Activated CD4-positive, CD25-positive, alpha-beta regulatory T cell treated with anti-CD3 and anti-CD28 coated beads, Interleukin-2, amount 50 U/mL, for 16 hours (primary cell): Measurements from ENCODE around the gene KRT13.

Experiments used
- DNase-seq: peaks from one replicate; pipeline ENCODE4 v3.0.0-alpha.2; 2020; ENCODE audit warnings: low read depth, low spot score

The KRT13 gene

DNA sequence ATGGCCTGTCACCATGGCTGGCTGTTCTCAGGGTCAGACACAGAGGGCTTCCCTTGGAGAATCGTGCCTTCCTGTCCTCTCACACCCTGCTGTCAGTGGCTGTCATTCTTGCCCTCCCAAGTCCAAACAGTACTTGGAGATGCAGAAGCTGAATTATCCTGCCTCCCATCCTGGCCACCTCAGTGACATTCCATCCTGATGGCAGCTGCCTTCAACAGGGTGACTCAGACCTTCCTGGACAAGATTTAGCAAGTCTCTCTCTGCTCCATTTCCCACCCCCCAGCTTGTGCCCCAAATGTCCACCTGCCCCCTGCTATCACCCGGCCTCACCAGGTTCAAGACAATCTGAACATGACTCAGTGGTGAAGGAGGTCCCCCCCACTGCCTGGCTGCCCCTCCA, 10.9 kb downstream of the KRT13 start:
- DNase-seq = no peak

DNA sequence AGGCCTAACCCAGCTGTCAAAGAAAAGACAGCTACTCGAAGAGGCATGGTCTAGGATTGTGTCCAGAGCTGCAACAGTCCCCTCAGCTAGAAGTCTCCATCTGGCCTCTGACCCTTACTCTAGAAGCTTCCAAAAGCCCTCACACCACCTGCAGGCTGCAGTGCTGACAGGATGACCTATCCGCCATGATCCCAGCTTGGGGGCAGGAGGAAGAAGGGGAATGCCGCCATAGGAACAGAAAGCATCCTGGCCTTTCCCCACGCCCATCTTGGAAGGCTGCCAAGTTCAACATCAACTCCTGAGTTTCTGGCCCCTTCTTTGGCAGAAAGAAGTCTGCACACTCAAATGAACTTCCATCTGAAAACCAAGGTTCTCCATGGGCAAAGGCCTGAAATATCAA, 12.6 kb downstream of the KRT13 start:
- no peak for DNase-seq

DNA sequence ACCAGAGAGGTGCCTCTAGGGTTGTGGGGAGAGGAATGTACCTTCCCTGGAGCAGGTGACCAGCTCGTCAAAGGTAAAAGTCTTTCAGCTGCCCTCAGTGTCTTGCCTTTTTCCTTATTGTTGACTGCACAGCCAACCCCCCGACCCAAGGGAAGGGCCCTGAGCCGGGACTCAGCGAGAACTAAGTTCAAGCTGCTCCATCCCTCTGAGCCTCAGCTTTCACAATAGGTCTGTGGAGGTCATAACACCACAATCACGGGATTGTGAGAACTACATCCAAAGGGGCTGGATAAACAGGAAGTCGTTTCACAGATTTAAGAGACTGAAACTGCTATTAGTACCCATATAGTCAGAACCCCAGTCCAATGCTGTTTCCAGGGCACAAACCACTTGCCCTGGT, 13.1 kb downstream of the KRT13 start:
- DNase-seq = no peak

DNA sequence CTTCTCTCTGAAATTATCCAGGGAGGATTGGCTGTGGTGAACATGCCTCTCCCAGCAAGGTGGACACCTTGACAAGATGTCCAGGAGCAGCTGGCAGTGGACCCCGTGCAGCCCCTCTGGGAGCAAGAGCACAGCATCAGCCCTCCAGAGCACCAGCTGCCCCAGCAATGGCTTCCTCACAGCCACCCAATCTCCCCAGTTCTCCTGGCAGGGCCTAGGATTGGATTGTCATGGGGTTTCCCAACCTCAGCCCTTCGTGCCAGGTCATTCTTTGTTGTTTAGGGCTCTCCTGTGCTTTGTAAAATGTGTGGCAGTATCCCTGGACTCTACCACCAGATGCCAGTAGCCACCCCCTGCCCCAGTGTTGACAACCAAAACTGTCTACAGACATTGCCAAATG, 13.9 kb downstream of the KRT13 start:
- no peak for DNase-seq

DNA sequence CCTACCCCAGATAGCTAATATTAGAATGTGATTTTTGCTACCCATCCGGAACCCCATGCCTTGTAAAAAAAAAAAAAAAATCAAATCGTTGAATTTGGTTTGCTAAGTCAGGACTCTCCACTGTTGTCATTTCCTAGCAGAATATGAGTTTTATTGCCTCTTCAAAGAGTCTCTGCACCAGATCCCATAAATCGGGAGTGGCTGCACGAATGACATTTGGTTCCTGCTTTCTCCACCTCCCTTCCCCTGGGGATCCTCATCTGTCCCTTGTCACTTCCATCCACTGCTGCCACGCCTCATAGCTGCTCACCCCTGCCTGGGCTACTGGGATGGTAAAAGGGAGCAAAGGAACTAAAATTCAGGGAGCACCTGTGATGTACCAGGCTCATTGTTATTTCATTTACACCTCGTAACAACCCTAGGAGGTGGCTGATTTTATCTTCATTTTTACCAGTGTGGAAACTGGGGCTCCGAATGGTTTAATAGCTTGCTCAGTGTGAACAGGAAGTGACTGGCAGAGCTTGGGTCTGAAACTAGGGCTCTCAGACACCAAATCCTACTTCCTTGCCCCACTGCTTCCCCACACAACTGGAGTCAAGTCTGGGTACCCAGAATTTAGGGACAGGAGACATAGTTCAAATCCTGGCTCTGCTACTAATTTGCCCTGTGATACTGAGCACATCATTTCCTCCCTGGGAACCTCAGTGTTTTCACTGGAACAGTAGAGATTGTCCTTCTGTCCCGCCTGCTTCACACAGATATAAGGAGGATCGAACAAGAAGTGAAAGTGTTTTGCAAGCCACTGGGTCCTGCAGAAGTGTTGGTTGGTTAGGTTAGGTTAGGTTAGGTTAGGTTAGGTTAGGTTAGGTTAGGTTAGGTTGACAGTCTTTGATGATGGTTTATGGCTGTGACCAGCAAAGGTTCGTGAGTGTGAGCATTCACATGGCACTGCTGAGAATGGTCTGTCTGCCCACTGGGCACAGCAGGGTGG, 15.1 kb downstream of the KRT13 start:
- no peak for DNase-seq

DNA sequence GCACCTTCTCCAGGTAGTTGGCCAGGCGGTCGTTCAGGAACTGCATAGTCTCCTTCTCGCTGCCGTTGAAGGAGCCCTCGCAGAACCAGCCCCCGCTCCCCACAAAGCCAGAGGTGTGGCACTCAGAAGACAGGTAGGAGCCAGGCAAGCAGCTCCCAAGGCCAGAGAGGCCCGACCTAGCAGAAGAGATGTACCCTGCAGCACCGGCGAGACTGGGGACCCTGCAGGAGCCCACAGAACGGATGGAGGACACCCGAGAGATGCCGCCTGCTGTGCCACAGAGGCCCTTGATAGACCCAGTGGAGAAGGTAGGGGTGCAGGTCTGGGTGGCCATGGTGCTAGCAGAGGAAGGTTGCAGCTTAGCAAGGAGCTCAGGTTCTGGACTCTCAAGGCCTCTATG, 15.9 kb downstream of the KRT13 start, which contains the start of gene KRT36:
Gene KRT36 (minus strand): TSS at position 380 of the 400 bp plus-strand sequence. CDS start 46 bp downstream, at position 334.
- no peak for DNase-seq

DNA sequence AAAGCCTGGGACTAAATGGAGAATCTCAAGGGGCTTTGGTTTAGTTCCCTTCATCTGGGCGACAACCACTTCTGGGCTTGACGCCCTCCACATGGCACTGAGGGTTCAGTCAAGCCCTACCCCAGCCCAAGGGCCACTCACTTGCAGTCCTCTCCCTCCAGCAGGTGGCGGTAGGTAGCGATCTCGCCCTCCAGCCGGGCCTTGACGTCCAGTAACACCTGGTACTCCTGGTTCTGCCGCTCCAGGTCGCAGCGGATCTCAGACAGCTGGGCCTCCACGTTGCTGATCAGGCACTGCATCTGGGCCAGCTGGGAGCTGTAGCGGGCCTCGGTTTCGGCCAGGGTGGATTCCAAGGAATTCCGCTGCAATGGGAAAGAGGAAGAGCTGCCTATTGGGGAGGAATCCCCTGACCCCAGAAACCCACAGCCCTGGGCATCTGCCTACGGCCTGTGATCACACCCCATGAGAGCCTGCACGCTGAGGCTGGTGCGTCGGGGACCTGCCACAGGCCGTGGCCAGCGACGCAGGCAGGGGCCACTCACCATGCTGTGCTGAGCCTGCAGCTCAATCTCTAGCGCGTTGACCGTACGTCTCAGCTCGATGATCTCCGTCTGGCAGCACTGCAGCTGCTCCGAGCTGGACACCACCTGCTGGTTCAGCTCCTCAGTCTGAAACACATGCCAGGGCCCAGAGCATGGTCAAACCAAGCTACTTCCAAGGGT, 18.4 kb downstream of the KRT13 start:
- no peak for DNase-seq

DNA sequence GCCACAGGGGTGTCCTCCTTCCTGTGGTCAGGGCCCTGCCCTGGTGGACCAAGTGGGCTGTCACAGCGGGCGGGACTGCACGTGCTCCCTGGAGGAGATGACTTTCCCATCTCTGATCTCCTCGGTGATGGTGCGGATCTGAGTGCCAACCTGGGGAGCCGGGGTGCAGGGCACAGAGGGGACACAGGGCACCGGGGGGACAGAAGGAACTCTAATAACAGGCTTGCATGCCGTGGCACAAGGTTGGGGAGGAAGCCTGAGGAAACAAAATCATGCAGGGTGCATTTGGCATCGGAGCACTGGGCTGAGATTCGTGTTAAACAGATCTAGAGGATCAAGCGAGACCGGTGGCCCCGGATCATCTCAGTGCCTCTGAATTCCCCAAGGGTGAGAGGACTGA, 19.1 kb downstream of the KRT13 start:
- DNase-seq = no peak

DNA sequence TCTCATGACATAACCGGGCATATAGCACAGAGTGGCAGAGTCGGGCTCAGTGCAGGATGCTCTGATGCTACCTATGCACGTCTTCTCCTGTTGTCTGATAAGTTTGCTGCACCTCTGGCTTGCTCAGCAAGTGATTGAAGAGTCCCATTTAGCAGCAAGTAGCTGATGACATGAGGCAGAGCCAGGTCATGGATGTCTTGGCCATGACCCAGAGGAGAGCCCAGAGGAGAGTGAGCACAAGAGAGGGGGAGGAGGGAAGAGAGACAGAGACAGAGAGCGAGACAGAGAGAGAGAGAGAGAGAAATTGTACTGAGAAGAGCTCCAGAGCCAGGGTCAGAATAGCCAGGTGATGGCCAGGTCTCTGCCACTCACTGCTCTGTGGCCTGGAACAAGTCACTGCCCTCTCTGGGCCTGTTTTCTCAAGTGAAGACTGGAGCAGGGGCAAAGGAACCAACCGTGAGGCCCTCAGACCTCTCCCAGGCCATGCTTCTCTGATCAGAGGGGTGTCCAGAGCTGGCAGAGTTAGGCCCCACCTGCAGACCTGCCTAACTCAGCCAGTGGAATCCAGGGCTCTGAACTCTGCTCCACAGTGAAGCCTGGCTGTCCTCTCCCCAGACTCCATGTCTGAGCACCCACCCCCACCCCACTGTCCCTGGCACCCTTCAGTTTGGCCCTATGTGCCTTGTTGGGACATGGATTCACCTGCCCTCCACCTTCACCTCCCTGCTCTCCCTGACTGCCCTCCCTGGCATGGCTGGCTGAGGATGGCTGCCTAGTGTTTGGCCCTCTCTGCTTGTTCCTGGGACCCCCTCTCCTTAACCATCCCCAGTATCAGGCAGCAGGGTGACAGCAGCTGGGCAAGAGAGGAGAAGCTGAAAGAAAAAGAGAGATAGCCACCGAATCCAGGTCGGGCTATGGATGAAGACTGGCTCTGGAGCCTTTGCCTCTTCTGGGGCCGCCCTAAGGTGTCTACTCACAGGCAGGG, 20.2 kb downstream of the KRT13 start:
- DNase-seq = no peak

DNA sequence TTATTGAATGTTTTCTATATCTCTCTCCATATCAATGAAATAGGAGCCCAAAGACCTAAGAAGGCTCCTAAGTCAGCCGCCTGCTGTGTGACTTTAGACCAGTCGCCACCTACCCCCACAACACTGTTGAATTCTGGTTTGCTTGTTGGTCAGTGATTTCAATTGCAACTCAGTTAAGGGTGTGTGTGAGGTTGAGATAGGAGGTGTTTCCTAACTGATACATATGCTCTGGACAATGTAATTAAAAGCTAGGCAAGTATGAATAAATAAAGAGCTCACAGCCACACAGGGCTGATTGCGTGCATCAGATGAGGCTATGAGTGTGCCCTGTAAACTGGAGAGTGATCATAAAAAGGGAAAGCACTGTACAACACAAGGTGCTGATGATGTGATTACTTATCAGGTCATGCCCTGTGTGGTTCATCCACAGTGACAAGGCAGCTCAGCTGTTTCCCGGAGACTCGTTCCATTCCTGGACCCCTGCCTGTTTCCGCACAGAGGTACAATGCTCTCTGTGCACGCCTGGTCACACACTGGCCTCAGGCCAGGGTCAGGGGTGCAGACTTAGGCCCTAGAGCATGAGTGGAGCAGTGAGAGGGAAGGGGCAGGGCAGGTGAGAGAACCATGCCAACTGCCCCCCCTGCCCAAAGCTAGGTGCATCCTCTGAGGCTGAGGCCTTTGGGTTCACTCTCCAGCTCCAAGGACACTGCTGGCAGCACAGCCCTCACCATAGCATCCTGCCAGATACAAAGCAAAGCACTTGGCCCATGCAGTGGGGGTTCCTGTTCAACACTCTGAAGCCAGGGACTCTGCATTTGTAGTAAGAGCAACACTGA, 21.2 kb downstream of the KRT13 start:
- no peak for DNase-seq

DNA sequence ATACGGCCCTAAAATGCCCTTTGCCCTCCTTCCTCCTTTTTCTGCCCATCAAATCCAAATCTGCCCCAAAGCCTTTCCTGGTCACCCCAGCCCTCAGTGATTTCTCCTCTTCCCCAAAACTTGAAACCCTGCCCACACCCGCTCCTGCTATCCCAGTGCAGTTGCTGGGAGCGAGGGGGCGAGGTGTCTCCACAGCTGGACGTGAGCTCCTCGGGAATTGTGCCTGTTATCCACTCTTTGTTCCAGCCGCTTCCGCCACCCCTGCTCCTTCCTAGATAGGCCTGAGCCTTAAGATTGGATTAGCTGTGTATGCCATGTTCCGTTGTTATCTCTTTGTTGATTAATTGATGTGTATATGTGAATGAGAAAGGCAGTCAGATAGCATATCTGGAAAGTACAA, 21.9 kb downstream of the KRT13 start:
- no peak for DNase-seq

DNA sequence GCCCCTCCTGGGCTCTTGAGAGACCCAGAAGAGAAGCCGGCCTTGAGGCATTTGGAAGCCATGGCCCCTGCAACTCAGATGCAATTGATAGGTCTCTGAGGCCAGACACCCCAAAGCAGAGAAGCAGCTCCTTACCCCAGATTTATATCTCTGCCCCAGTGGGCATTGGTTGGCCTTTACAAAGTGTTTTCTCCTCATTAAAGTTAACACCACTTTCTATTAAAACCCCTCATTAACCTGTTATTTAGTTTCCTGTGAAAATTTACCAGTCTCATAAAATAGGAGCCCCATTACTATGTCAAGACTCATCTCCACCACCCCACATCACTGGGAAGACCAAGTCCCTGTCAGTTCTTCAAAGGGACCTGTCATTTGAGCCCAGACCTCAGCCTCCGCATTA, 24.4 kb downstream of the KRT13 start, which contains the start of gene KRT35:
Gene KRT35 (minus strand): TSS at position 116 of the 400 bp plus-strand sequence. CDS start 54 bp downstream, at position 62.
- no peak for DNase-seq

DNA sequence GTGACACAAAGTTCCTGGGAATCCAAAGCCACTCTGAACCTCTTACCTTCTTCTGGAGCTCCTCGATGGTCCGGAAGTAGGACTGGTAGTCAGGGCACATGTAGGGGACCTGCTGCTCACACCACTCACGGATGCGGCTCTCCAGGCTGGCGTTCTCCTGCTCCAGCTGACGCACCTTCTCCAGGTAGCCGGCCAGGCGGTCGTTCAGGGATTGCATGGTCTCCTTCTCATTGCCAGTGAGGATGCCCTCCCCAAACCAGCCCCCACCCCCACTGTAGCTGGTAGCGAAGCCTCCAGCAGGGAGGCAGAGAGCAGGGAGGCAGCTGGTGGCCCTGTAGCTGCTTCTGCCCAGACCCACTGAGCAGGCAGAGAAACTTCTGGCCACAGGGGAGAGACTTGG, 24.8 kb downstream of the KRT13 start:
- DNase-seq = no peak

DNA sequence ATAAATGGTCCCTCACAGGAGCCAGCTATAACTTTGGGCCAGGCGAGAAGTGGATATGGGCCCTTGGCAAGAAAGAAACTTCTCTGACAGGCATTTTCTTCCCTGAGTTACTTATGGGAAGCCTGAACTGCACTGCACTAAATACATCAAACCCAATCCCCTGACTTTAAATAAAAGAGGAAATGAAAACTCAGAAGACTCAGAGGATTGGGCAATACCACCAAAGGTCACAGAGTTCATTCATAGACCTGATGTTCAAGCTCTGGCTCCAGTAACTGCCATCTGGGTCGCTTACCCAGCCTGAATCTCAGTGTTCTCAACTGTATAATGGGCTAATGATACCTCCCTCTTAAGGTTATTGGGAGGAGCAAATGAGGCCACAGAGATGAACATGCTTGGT, 25.3 kb downstream of the KRT13 start:
- DNase-seq = no peak

DNA sequence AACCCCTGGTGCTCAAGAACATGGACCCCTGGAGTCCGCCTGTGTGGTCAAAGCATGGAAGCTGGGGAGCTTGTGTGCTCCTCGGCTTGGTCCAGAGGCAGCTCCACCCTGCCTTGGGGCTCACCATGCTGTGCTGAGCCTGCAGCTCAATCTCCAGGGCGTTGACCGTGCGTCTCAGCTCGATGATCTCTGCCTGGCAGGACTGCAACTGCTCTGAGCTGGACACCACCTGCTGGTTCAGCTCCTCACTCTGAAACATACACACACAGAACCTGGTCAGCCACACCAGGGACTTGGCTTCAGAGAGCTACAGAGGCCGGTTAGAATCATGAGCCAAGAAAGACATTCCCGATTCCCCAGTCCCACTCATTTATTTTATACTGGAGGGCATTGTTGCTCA, 27.2 kb downstream of the KRT13 start:
- no peak for DNase-seq

DNA sequence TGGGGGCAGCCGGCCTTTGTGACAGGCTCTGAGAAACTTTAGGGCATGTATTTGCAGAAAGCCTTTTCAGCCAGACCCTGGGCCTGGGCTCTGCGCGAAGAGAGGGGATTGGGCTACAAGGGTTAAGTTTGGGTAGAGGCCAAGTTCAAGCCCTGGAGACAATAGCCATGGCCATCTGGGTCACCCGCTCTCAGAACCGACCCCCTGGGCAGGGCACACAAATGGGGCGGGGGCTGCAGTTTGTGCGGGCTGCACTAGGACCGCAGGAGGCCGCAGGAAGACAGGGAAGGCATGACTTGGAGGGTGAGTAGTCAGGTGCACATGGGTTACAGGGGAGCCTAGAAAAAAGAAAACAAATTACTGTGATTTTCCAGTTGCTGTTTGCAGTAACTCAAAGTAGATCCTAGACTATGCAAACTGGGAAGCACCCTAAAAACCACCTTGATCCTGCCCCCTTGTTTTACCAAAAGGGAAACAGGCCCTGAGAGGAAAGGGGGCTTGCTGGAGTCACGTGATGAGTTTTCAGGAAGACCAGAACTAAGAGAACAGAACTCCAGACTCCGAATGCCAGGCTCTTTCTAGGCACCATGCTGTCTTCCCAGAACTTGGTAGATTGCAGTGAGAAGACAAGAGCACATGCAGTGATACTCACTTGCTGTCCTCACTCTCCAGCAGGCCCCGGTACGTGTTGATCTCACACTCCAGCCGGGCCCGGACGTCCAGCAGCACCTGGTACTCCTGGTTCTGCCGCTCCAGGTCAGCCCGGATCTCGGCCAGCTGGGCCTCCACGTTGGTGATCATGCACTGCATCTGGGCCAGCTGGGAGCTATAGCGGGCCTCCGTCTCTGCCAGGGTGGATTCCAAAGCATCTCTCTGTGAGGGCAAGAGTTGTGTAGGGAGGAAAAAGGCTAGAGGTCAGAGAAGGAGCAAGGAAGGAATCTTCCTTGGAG, 28.3 kb downstream of the KRT13 start:
- DNase-seq = no peak

DNA sequence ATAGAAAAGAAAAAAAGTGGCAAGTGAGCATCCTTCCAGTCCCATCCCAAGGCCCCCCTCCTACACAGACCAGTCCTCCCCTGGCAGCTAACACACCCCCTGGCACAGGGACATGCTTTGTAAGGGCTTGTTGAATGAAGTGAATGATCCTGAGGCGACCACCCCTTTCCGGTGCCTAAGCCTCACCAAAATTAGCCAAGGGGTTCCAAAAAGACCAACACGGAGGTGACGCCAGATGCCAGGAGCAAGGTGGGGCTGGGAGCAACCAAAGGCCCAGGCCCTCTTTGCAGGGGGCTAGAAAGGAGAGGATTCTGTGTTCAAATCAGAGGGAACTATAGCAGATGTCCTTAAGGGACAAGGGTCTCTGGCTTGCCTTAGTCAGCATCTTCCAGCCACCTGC, 30.0 kb downstream of the KRT13 start:
- no peak for DNase-seq

DNA sequence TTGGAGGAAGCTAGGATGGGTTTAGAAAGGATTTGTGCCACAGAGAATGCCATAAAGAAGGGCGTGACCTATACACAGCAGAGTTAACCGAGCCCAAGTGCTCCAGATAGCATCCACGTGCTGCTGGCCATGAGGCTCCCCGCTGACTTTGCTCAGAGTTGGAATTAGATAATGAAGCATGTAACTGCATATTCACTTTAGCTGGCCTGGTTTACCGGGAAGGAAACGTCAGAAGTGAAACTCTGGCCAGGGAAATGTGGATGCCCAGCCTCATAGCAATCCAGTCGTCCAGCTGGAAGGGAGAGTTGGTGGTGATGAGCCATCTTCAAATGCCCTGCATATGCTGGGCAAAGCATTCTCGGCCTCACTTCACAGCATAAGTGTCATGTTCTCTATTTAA, 30.5 kb downstream of the KRT13 start:
- DNase-seq = no peak

DNA sequence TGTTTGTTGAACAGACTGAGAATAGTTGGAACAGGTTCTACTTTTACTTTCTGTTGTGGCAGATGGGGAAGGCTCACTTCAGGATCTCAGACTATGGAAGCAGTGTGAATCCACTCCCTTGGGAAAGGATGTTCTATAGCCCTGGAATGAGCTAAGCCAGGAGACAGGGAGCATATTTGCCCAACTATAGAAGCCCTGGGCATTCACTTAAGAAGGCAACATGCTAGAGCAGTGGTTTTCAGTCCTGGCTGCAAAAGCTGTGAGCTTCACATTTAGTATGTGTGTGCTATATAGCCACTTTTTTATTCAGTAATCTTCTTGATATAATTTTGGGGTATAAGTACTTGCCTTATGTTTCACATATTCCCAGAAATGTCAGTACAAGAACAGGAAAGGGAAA, 37.1 kb downstream of the KRT13 start:
- DNase-seq = no peak
